Middle frontal gyrus (tissue), 1 donor: Measurements from ENCODE around the gene TCP10L.

ENCODE experiments used
- DNase-seq: peaks from one replicate; pipeline ENCODE4 v3.0.0-alpha.2; 2015; ENCODE audit warnings: low spot score; ENCODE audit errors: extremely low spot score

Gene TCP10L

GRCh38 chr21:32523988-32524719 lies 61.2 kb downstream of the TCP10L start:
- DNase-seq, result no peak
